ENCODE results near the gene NRGN. TPM values are rescaled to one million over a fixed set of nuclear protein-coding genes. Genes with fewer than 3 reads are reported as not detected.

The NRGN gene
- total RNA-seq, 4 donors from 2014 or later = 0.40 to 3.6 (median 2.7) TPM

GRCh38 chr11:124728134-124728533, 11.6 kb upstream of the NRGN start:
- TF ChIP-seq POLR2A (IDR thresholded peaks at IDR 0.05) (no peak), CTCF (IDR thresholded peaks at IDR 0.05) (no peak)
- H3K4me3 ChIP-seq (replicated peaks in 1 of 3) = no peak overlapping the region
- 86 to 94% methylated on average over 2 of the region's 2 CpGs for WGBS, 2 donors

GRCh38 chr11:124729571-124729970, 10.2 kb upstream of the NRGN start:
- Histone ChIP-seq H3K27me3 (no peaks in the 10 kb centered on the region), H3K4me1 (no peaks in the 10 kb centered on the region), H3K9me3 (no peaks in the 10 kb centered on the region), H3K36me3 (no peaks in the 10 kb centered on the region), H3K4me3 (replicated peaks in 1 of 3) (no peak overlapping the region), H3K27ac (no peak overlapping the region)
- intact Hi-C loops (cut with DNase I) = no loop called here
- no peak for TF ChIP-seq POLR2A (IDR thresholded peaks at IDR 0.05)
- TF ChIP-seq CTCF (IDR thresholded peaks at IDR 0.05) = no peak
- DNase-seq = no peak
- 91 to 95% methylated on average over 4 of the region's 4 CpGs for WGBS, 2 donors

More at GRCh38 chr11:124728134-124728533, 11.6 kb upstream of the NRGN start:
- H3K4me1 ChIP-seq = no peaks in the 10 kb centered on the region
- no peaks in the 10 kb centered on the region for H3K9me3 ChIP-seq
- no peak for DNase-seq
- intact Hi-C loops (cut with DNase I) = no loop called here
- H3K27me3 ChIP-seq = no peaks in the 10 kb centered on the region
- no peak overlapping the region for H3K27ac ChIP-seq
- no peaks in the 10 kb centered on the region for H3K36me3 ChIP-seq

GRCh38 chr11:124732230-124732629, 7.5 kb upstream of the NRGN start:
- no peaks in the 10 kb centered on the region for H3K9me3 ChIP-seq
- no peaks in the 10 kb centered on the region for H3K4me1 ChIP-seq
- no peak overlapping the region for H3K4me3 ChIP-seq (replicated peaks in 1 of 3)
- H3K36me3 ChIP-seq = no peaks in the 10 kb centered on the region
- H3K27me3 ChIP-seq = no peaks in the 10 kb centered on the region
- H3K27ac ChIP-seq = no peak overlapping the region
- WGBS, 2 donors = 78 to 92% methylated on average over 4 of the region's 4 CpGs
- TF ChIP-seq POLR2A (IDR thresholded peaks at IDR 0.05) (no peak), CTCF (IDR thresholded peaks at IDR 0.05) (no peak)
- DNase-seq = no peak
- intact Hi-C loops (cut with DNase I) = no loop called here

GRCh38 chr11:124736736-124737135, 3.0 kb upstream of the NRGN start:
- DNase-seq = no peak
- H3K27me3 ChIP-seq = no peaks in the 10 kb centered on the region
- H3K27ac ChIP-seq = no peak overlapping the region
- H3K4me3 ChIP-seq (replicated peaks in 1 of 3) = no peak overlapping the region
- H3K9me3 ChIP-seq = no peaks in the 10 kb centered on the region
- 76 to 85% methylated on average over 3 of the region's 3 CpGs for WGBS, 2 donors
- intact Hi-C loops (cut with DNase I) = no loop called here
- TF ChIP-seq CTCF (IDR thresholded peaks at IDR 0.05) (no peak), POLR2A (IDR thresholded peaks at IDR 0.05) (no peak)
- peaks cover 9 to 14% of the 10 kb centered on the region in 2 donors for H3K4me1 ChIP-seq
- H3K36me3 ChIP-seq = no peaks in the 10 kb centered on the region

GRCh38 chr11:124737638-124738305, 2.0 kb upstream of the NRGN start:
- Histone ChIP-seq H3K4me3 (replicated peaks in 1 of 3) (no peak overlapping the region), H3K27me3 (no peaks in the 10 kb centered on the region), H3K36me3 (no peaks in the 10 kb centered on the region), H3K27ac (no peak overlapping the region), H3K4me1 (peaks cover 9 to 14% of the 10 kb centered on the region in 2 donors), H3K9me3 (no peaks in the 10 kb centered on the region)
- no peak for TF ChIP-seq CTCF (IDR thresholded peaks at IDR 0.05)
- TF ChIP-seq POLR2A (IDR thresholded peaks at IDR 0.05) = no peak
- 92 to 93% methylated on average over 4 to 7 of the region's 7 CpGs for WGBS, 2 donors
- no peak for DNase-seq
- intact Hi-C loops (cut with DNase I) = no loop called here
